NCI-H146 (cell line): Measurements from ENCODE around the gene NAB1.
"Not testable (repeated sequence)": the region's sequence is repeated elsewhere in the genome, so short reads cannot be mapped to it uniquely, and the experiment has no call there.

ENCODE experiments used
- DNase-seq: peaks from one replicate; lab custom pipeline; 2025; lab: John Stamatoyannopoulos, UW

The NAB1 gene

DNA sequence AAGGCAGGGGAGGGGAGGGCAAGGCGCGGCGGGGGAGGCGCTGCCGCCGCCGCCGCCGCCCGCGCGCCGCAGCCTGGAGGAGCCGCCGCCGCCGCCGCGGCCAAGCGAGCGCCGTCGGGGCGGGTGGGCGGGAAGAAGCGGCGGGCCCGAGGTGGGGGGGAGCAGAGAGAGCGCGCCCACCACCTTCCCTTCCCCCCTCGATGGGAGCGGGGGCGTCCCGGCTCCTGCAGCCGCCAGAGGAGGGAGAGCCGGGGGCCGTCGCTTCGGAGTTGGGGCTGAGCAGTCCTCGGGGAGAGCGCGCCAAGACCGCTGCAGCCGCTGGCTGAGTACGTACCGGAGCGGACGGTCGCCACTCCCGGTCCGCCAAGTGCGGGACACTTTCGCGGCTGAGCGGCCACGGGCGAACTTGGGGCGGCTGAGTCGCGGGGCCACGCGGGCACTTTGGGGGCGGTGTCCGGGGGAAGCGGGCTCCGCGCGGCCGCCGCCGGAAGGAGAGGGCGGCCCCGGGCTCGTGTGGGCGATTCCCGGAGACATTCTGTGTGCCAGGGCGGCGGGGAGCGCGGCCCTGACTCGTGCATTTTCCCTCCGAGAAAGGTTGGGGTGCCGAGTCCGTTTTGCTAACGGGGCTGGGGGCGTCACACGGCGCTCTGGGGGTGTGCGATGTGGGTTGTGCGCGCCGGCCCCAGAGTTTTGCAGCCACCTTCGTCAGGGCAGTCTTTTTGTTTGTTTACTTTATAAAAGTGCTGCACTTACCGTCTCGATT is at the start of gene NAB1:
NAB1 (plus strand) TSS at position 49 of the 763 bp plus-strand sequence. CDS start 10,094 bp downstream, outside the sequence.
- peak; percentile 57 for DNase-seq

DNA sequence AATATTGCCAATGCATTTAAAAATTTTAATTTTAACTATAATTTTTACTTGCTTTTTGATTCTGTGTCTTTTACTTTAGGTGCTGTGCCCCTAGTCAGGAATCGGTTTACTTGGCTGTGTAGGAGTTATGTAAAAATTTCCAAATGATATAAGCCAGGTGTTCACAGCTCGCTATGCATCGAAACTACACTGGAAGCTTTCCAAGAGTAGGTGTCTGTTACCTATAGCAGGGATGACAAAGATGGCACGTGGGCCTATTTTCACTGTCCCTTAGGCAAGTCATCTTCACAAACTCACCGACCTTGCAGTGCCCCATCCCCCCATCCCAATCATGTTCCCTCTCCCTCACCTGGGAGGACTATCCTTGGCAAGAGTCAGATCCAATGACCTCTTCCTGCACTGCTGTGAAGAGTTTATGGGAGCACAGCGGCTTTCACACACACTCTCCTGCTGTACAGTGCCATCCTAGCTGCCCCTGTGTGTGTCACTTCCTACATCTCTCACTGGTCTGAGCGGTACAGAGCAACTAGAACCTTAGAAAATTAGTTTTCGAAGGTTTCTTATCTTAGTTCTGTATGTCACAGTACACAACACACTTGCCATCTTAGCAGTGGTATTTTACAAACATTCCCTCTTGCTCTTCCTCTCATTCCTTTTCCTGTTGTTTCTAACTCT is 49.2 kb upstream of the NAB1 start:
- DNase-seq = no peak

- DNase-seq = no peak
Measured at GRCh38 chr2:190600293-190601103, 48.4 kb upstream of the NAB1 start.

DNA sequence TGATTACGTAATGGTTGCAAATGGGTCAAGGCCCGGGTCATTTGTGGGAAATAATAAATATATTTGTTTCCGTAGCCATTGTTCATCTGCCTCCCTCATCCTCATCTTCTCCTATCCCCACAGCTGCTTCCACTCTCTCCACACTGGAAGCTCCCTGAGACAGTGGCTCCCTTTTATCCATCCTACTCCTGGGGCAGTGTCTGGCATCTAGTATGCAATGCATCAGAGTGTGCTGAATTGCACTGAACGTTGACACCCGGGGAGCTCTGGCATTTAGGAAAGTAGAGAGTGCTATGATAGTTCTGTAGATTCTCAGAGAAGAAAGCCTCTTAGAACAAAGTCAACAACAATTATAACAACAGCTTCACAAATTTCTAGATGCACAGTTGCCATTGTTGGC is 45.5 kb upstream of the NAB1 start:
- DNase-seq = no peak

DNA sequence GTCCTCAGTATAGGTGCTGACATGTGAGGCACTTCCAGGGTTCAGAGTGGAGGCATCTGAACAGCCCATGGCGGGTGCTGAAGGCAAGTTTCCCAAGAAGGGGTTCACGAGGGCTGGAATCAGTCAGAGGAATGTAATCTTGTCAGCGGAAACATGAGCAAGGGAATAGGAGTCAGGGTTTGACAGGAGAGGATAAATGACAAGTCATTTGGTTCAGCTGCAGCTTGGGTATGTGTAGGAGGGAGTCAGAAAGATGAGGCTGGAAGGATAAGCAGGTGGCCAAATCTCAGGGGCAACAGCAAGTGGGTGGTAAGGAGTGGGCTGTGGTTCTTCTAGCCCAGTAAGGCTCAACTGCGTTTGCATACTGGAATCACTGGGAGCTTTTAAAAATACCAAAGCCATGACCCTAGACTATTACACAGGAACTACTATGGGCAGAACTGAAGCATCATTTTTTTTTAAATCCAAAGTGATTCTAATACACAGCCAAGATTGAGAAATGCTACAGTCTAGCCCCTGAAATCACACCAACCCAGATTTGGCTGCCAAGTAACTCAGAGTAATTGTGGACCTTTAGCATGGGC is 41.8 kb upstream of the NAB1 start:
- DNase-seq = no peak

DNA sequence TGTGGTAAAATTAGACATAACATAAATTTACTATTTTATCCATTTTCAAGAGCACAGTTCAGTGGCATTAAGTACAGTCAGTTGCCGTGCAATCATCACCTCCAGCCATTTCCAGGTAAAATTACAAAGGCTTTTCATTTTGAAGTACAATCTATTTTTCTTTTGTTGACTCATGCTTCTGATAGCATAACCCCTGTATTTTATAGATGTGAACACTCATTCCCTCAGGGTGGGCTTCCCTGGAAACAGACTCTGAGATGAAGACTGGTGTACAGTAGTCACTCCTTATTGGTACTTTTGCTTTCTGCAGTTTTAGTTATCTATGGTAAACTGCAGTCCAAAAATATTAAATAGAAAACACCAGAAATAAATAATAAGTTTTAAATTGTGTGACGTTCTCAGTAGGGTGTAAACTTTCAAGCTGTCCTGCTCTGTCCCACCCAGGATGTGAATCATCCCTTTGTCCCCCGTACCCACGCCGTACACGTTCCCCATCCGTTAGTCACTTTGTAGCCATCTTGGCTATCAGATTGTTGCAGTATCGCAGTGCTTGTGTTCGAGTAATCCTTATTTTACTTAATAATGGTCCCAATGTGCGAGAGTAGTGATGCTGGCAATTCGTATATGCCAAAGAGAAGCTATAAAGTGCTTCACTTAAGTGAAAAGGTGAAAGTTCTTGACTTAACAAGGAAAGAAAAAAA is 41.1 kb upstream of the NAB1 start:
- DNase-seq = no peak

GRCh38 chr2:190608863-190609262 is 40.0 kb upstream of the NAB1 start:
- not testable (repeated sequence) for DNase-seq

GRCh38 chr2:190609397-190609796 is 39.5 kb upstream of the NAB1 start:
- DNase-seq = not testable (repeated sequence)

DNA sequence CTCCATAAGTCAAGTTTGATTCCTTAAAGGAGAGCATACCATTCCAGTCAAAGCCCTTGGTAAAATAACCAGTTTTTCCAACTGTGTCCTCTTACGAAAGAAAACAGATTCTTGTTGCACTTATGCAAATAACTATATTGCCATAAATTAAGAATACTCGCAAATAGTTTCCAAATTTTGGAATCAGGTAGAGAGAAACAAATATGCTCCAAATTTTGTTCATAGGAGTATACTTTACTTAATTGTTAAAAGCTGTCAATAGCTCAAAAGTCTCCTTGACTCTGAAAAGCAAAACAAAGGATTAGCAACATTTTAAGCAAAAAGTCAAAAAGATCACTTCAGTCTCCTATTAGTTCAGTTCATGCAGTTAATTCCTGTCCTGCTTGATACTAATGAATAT is 38.4 kb upstream of the NAB1 start:
- DNase-seq = not testable (repeated sequence)

- DNase-seq = peak; percentile 75
Measured at GRCh38 chr2:190615555-190616200, 33.2 kb upstream of the NAB1 start.

- DNase-seq = no peak
Measured at GRCh38 chr2:190618030-190618429, 30.9 kb upstream of the NAB1 start.

DNA sequence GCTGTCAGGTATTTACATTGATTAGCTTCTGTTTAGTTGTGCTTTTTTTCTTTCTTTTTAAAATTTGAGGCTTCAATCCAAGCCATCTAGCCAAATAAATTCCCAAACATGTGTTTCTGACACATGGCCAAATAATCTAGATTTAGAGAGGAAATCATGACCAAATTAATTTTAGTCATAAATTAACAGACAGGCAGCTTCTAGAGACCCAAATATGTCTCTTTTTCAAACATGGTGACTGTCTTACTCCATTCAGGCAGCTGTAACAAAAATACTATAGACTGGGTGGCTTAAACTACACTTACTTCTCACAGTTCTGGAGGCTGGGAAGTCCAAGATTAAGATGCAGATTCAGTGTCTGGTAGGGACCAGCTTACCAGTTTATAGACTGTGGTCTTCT is 23.2 kb upstream of the NAB1 start:
- DNase-seq = no peak

DNA sequence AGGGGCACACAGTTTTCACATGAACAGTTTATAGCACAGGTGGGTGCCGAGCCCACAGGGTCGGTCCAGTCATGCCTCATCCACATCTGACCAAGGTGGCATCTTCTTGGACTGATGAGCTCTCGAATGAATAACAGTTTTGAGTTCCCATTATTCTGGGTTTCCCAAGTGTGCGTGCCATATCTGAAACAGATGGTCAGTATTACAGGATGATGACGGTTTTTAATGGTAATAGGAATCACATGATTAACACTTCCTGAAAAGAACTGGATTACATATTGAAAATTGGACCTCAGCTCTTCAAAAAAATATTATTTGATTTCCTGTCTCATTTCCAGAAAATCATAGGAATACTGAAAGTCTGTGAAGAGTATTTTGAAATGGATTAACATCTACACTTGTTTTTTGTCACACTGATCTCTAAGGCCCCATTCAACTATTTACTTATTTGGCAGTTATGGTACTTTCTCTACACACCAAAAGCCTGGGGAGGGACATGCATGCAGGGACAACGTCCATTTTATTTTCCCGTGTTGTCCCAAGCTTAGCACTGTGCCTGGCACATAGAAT is 22.2 kb upstream of the NAB1 start:
- DNase-seq = no peak

DNA sequence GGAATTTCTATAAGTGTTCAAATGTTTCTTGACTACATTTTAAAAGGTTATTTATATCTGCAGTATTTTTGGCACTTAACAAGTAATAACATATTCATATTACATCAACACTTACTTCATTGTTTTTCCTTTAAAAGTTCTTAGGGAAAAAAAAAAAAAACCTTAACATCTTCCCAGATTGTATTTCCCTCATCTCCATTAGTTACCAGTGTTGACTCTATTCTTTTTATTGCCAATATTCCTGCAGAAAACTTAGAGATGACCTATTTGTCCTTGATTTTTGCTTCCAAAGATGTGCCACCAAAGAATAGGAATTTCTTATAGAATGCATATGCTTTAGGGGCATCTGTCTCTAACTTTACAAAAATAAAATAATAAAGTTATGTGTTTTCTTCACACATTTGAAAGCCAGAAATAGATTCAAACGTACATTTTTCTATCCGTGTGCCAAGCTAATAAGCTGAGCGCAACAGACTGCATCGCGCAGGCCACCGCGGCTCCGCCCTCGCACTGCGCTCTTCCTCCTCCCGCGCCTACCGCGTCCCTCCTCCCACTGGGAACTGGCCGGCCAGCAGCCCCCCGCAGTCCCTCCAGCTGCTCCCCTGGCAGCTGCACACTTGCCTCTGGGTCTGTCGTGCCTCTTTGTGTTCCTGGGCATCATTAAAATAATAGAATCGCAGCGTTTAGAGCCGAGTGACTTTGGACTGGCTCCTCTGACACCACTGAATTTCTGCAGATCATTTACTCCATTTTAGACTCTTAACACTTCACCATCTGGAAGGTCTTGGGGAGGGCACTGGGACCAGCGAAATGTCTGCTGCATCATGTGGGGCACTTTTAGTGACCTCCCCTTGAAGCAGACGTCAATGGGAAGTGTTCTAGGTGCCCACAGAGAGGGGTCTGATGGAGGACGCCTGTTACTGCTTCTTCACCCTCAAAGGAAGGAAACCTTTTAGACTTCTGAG is 21.2 kb upstream of the NAB1 start:
- no peak for DNase-seq

GRCh38 chr2:190628591-190629319 is 20.1 kb upstream of the NAB1 start:
- DNase-seq = no peak

DNA sequence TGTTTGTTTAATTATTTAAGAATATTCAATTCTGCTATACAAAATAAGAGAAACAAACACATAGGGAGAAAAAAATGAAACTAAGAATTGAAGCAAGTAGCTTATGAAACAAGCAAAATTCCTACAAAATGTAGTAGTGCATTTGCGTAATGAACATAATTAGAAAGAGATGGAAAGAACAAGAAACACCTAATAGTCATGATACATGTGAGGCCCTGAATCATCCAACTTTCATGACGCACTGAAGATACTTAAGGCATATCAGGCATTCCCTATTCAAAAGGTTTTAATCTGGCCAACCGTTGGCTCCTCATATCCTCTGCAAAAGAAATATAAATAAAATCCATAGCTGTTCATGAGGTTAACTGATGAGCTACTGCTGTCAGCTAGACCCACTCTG is 14.5 kb upstream of the NAB1 start:
- DNase-seq = no peak

GRCh38 chr2:190635781-190636180 is 13.1 kb upstream of the NAB1 start:
- no peak for DNase-seq

GRCh38 chr2:190636361-190636760 is 12.5 kb upstream of the NAB1 start:
- no peak for DNase-seq

DNA sequence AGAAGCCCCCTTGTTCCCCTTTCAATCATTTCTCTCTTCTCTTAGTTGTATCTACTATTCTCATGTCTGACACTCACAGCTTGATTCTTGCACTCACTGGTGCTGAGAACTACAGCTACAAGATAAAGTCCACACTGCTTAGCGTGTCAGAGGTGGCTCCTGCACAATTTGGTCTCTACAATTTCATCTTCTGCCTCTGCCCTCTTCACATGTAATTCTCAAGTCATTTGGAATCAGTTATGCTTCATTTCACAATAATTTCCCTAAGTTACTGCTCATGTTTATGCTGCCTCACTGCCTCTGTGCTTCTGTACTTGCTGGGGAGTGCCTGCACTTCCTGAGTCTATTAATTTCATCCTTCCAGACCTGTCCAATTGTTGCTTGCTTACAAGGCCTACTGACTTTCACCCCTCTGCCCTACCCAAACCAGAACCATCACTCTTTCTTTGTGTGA is 11.6 kb upstream of the NAB1 start:
- DNase-seq = no peak
